NCI-H460 (cell line): Measurements from ENCODE around the gene PHEX. TPM values are rescaled to one million over a fixed set of nuclear protein-coding genes. Genes with fewer than 3 reads are reported as not detected.

Experiments used
- DNase-seq: peaks from one replicate; pipeline ENCODE4 v3.0.0-alpha.2; 2016; ENCODE audit warnings: low read depth; ENCODE audit errors: extremely low read depth
- total RNA-seq: library from RNA; depleted of rRNA; stranded (reverse); fragments of >200 nt; shearing (Covaris generic); gene quantifications from 2 replicates; pipeline ENCODE4 v1.2.3, GENCODE V29; 2014

Gene PHEX
- total RNA-seq, 1 experiment from 2014 or later, result 0.64 TPM

GRCh38 chrX:22039541-22039940, 7.4 kb downstream of the PHEX start:
- no peak for DNase-seq

DNA sequence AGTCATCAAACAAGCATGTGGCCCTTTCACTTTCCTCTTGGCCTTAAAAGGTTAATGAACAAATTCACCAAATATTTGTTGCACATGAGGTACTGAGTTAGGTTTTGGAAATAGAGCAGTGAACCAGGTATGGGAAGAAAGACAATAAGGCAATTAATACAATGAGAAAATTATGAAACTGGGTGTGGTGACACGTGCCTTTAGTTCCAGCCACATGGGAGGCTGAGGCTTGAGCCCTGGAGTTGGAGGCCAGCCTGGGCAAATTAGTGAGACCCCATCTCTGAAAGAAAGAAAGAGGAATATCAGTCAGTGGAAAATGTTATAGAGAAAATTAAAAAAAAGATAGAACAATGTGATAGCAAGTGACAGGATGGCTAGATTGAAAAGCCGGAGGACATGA, 8.1 kb downstream of the PHEX start:
- no peak for DNase-seq

- DNase-seq, result no peak
Measured at GRCh38 chrX:22041907-22042530, 9.9 kb downstream of the PHEX start.

DNA sequence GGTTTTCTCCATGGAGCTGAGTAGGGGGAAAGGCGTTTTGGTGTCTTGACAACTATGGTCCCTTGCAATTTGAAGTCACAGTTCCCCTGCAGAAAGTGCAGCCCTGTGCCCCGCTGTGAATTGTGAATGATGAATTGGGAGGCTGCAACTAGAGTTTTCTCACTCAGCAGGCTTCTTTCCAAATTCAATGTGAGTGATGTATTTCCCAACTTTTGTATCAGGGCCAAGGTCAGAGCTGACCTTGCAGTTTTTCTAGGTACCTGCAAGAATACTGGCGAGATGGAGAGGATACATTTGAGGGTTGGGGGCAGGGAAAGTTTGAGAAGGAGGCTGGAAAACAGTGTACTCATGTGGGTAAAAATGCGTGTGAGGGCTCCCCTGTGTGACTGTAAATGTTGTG, 11.7 kb downstream of the PHEX start:
- DNase-seq, result no peak

GRCh38 chrX:22047468-22047867, 15.3 kb downstream of the PHEX start:
- DNase-seq, result no peak

DNA sequence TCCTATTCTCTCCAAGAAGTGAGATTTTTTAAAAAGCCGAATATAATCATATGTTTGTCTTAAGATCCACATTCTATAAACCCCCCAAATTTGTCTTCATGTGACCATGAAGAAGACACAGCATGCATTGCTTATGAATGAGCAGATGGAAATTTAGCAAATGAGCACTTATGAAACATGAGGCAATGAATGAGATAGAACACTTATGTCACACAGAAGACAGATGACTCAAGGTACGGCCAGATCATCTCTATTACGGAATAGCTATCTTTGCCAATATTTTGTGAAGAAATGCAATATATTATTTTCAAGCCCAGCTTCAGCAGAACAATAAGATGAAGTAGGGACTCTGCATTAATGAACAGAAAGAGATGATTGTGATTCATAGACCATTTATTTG, 21.4 kb downstream of the PHEX start:
- no peak for DNase-seq

GRCh38 chrX:22056235-22056634, 24.1 kb downstream of the PHEX start:
- no peak for DNase-seq

- no peak for DNase-seq
Measured at GRCh38 chrX:22057667-22058066, 25.5 kb downstream of the PHEX start.

GRCh38 chrX:22059775-22060174, 27.6 kb downstream of the PHEX start:
- no peak for DNase-seq

GRCh38 chrX:22060415-22061280, 28.5 kb downstream of the PHEX start:
- no peak for DNase-seq

- no peak for DNase-seq
Measured at GRCh38 chrX:22063284-22063683, 31.2 kb downstream of the PHEX start.

GRCh38 chrX:22069586-22069985, 37.5 kb downstream of the PHEX start:
- DNase-seq, result no peak

- DNase-seq, result no peak
Measured at GRCh38 chrX:22073928-22074327, 41.8 kb downstream of the PHEX start.

GRCh38 chrX:22078117-22078516, 46.0 kb downstream of the PHEX start:
- DNase-seq, result no peak

DNA sequence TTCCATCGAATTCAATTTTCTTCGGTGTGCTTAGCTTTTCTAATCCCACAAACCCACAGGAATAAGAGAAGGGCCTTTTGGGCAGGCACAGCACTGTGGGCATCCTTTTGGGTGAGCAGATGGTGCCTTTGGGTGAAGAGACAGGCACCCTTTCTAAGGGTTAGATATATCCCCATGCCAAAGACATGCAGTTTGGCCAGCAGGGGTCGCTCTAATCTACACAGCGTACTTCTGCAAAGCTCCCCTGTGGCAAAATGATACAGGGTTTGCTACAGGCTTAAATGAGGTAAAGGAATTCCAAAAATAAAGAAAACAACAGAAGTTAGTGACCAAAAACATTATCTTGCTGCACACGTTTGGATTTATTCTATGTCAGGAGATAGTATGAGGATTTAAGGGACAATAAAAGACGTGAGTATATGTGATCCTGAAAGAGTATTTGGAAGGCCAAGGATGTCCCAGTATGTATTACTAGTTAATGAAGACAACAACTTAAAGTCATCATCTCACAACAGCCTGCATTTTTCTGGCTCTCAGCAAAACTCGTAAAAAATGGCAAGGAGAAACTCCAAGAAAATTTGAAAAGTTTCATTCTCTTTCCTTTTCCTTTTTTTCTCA, 49.5 kb downstream of the PHEX start:
- DNase-seq, result peak; percentile 55

DNA sequence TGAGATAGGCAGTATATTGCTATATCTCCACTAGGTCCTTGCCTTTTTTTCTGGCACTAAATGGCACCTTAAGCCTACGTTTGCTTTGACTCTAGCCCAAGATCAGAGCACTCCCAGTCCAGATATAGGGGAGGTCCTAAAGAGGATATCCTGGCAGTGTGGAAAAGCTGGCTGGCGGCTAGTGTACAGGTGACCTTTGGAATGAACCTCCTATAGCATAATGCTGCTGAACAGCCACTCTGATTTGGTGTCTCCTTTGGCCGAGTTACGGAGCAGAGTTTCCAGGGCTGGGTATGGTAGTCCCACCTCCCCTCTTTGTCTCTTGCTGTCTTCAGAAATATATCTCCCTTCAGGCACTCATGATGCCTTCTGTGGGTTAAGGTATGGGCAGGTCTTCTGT, 53.9 kb downstream of the PHEX start:
- no peak for DNase-seq

DNA sequence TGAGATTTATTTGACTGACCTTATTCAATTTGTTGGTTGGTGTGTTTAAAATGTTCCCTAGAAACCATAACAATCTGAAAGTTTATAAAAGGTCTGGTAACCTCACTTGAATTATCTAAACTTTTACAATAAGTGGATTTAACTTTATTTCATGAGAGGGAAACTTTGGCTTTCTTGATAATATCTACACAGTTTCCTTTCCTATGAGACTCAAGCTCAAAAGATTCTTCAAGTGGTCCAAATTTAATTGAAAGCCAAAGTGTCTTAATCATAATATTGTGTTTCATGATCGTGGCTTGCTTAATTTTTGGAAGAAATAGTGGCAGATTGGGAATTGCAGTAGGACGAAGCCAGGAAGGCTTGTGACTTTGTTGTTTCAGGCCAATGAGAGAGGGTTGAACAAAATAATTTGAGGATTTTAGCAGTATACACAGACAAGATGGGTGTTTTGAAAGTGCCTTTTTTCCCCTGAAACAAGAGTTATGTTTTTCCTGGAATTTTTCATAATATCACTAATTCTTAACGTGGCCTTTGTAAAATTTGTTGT, 55.0 kb downstream of the PHEX start:
- no peak for DNase-seq

- DNase-seq, result no peak
Measured at GRCh38 chrX:22088326-22088725, 56.2 kb downstream of the PHEX start.

DNA sequence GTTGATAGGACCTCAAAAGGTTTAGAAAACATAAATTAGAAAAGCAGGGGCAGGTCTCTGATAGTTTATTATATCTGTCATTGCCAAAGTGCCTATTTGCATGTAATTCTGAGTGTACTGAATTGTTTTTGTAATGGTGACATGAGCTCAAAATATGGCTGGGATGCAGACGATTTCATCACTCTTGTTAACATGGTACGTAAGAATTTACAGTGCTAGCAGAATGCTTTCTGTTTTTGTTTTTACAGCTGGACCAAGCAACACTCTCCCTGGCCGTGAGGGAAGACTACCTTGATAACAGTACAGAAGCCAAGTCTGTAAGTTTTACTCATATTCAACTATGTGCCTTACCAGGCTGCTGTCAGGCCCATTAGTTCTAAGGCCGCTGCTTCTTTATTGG, 58.1 kb downstream of the PHEX start:
- no peak for DNase-seq

DNA sequence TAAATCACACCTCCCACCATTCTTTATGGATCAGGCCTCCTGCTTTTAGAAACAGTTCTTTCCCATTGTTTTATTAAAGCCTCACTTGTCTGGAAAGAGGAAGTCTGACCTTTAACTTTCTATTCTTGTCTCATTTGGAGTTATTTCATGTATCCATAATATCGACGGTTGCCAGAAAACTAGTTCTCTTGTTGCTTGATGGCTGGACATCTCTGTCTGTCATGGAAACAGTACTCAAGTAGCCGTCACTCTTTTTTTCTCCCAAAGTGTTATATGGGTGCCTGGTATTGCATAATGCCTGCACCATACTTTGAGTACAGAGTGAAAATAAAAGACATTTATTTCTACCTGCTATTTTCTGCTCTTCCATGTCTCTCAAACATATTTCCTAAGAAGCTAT, 61.4 kb downstream of the PHEX start:
- DNase-seq, result no peak

GRCh38 chrX:22095286-22095685, 63.2 kb downstream of the PHEX start:
- DNase-seq, result no peak

DNA sequence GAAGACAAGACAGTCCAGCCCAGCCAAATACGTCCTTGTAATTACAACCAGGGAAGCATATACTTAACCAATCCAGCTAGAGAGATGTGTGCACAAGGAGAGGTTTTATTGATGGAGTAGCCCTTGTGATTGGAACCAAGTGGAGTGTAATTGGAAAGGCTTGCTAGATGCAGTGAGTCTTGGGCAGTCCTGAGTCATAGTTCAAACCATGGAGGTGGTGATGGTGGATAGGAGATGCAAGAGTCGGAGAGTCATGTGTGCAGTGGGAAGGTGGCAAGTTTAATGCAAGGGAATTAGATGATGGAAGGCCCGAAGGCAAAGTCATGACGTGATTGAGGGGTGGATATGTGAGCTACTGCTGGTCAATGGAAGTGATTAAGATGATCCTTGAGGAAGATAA, 63.7 kb downstream of the PHEX start:
- no peak for DNase-seq
